ENCODE data around the gene CACNB3.

GRCh38 chr12:48783432-48783831 is 34.9 kb upstream of the CACNB3 start:
- TF ChIP-seq CTCF (IDR thresholded peaks at IDR 0.05) (no peak), POLR2A (IDR thresholded peaks at IDR 0.05) (no peak)
